ENCODE measurements around the gene ZNF816.

- TF ChIP-seq, protein P1, sequence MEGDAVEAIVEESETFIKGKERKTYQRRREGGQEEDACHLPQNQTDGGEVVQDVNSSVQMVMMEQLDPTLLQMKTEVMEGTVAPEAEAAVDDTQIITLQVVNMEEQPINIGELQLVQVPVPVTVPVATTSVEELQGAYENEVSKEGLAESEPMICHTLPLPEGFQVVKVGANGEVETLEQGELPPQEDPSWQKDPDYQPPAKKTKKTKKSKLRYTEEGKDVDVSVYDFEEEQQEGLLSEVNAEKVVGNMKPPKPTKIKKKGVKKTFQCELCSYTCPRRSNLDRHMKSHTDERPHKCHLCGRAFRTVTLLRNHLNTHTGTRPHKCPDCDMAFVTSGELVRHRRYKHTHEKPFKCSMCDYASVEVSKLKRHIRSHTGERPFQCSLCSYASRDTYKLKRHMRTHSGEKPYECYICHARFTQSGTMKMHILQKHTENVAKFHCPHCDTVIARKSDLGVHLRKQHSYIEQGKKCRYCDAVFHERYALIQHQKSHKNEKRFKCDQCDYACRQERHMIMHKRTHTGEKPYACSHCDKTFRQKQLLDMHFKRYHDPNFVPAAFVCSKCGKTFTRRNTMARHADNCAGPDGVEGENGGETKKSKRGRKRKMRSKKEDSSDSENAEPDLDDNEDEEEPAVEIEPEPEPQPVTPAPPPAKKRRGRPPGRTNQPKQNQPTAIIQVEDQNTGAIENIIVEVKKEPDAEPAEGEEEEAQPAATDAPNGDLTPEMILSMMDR (IDR thresholded peaks at IDR 0.05), result no peak
- TF ChIP-seq POLR2A (IDR thresholded peaks at IDR 0.05), result no peak
Observed at GRCh38 chr19:52990759-52991418, 28.2 kb upstream of the ZNF816 start.

All from esophagus squamous epithelium (tissue), 4 donors.